Body of pancreas (tissue), 4 donors: ENCODE measurements around the gene KPNA6.

ENCODE experiments used
- POLR2A ChIP-seq, 3 donors: fragments of 450-650 bp; IDR thresholded peaks; one replicate each; pipeline ENCODE4 v1.6.1; 2016; ENCODE audit warnings: antibody characterized with exemption in 3 of 3, mild to moderate bottlenecking in 2 of 3
- TF ChIP-seq, protein P1 (sequence below), 7 experiments: fragments of 450-650 bp in 4 of 7; fragments of 200-600 bp in 3 of 7; sonication (generic) in 3 of 7; IDR thresholded peaks; one replicate each; pipeline ENCODE4 v1.5.1; 2016 to 2019; ENCODE audit warnings: antibody characterized with exemption in 7 of 7

DNA sequence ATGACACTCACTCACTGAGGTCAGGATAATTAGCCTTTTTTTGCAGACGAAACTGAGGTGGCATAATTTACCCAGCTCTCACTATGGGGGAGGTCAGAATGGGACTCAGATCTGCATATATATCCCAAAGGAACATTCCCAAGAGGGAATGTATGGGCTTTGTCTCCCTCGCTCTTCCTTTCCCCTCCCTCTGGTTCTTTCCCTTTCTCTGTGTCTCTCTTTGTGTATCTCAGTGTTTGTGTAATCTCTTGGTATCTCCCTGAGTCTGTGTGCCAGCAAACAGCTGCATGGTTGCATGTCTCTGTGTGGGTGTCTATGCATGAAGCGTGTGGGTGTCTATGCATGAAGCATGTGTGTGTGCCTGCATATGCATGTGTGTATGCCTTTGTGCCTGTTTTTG is 30.4 kb upstream of the KPNA6 start:
- no peak for TF ChIP-seq POLR2A (IDR thresholded peaks at IDR 0.05)
- TF ChIP-seq, protein P1, sequence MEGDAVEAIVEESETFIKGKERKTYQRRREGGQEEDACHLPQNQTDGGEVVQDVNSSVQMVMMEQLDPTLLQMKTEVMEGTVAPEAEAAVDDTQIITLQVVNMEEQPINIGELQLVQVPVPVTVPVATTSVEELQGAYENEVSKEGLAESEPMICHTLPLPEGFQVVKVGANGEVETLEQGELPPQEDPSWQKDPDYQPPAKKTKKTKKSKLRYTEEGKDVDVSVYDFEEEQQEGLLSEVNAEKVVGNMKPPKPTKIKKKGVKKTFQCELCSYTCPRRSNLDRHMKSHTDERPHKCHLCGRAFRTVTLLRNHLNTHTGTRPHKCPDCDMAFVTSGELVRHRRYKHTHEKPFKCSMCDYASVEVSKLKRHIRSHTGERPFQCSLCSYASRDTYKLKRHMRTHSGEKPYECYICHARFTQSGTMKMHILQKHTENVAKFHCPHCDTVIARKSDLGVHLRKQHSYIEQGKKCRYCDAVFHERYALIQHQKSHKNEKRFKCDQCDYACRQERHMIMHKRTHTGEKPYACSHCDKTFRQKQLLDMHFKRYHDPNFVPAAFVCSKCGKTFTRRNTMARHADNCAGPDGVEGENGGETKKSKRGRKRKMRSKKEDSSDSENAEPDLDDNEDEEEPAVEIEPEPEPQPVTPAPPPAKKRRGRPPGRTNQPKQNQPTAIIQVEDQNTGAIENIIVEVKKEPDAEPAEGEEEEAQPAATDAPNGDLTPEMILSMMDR (IDR thresholded peaks at IDR 0.05), result no peak
